Esophagus squamous epithelium (tissue), 4 donors: ENCODE results near the gene METTL24.

Experiments
- POLR2A ChIP-seq, 4 donors: fragments of 450-650 bp; IDR thresholded peaks; one replicate each; pipeline ENCODE4 v1.6.1; 2017; ENCODE audit warnings: antibody characterized with exemption in 4 of 4, mild to moderate bottlenecking in 4 of 4, moderate library complexity in 3 of 4
- TF ChIP-seq, protein P1 (sequence below), 6 experiments: fragments of 450-650 bp in 4 of 6; fragments of 200-600 bp in 2 of 6; sonication (generic) in 2 of 6; IDR thresholded peaks; one replicate each; pipeline ENCODE4 v1.5.1; 2016 to 2019; ENCODE audit warnings: antibody characterized with exemption in 6 of 6, mild to moderate bottlenecking in 4 of 6, moderate library complexity in 4 of 6

DNA sequence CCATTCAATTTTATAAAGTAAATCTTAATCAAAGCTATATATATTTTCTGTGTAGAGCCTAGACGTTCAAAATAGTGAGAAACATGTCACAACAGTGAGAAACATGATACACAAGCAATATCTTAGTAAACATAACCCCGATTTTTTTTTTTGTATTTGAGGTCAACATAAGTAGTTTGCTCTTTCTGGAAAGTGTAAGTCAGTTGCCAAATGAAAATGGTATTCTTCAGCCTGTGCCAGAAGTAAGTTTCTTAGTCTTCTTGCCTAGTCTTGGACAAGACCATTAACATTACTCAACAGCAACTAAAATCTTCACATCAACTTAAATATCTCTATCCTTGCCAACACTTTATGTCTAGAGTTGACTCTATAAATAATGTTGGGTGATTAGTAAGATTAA lies 59.7 kb downstream of the METTL24 start:
- TF ChIP-seq, protein P1, sequence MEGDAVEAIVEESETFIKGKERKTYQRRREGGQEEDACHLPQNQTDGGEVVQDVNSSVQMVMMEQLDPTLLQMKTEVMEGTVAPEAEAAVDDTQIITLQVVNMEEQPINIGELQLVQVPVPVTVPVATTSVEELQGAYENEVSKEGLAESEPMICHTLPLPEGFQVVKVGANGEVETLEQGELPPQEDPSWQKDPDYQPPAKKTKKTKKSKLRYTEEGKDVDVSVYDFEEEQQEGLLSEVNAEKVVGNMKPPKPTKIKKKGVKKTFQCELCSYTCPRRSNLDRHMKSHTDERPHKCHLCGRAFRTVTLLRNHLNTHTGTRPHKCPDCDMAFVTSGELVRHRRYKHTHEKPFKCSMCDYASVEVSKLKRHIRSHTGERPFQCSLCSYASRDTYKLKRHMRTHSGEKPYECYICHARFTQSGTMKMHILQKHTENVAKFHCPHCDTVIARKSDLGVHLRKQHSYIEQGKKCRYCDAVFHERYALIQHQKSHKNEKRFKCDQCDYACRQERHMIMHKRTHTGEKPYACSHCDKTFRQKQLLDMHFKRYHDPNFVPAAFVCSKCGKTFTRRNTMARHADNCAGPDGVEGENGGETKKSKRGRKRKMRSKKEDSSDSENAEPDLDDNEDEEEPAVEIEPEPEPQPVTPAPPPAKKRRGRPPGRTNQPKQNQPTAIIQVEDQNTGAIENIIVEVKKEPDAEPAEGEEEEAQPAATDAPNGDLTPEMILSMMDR (IDR thresholded peaks at IDR 0.05), result no peak
- no peak for TF ChIP-seq POLR2A (IDR thresholded peaks at IDR 0.05)
